ENCODE measurements around the gene EYA4.
"Not testable (repeated sequence)": the region's sequence is repeated elsewhere in the genome, so short reads cannot be mapped to it uniquely, and the experiment has no call there.

EYA4 gene

DNA sequence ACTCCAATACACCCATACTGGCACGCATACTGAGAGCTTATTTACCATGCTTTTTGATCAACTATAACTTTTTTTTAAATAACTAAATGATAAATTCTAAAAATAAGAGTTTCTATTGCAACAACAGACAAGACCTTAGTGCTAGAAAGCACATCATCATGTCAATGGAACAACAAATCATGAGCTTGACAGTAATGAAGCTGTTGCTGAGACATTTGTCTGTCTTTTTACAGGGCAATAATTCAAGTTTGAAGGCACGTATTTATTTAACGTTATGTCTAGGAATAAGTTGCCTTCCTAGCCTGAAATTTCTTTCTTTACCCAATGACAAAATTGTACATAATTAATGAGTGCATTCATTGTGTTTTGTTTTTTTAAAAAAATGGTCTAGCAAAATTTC is 299.2 kb downstream of the EYA4 start:
- no peak for DNase-seq

DNA sequence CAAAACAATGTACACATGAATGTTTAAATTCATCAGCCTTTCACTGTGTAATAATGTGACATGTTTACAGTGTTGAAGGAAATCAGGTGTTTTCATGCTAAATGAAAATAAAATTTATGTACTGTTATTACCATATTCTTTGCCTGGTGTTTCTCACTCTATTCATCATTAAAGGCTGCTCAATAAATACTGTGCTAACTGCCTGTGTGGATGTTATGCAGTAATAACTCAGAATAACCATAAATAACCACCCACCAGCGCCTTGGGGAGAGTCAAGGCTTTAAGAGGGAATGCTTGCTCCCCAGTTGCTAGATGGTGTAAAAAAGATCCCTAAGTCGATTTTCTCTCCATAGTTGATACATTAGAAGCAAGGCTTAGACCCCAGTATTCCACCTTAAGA is 299.9 kb downstream of the EYA4 start:
- DNase-seq: no peak

DNA sequence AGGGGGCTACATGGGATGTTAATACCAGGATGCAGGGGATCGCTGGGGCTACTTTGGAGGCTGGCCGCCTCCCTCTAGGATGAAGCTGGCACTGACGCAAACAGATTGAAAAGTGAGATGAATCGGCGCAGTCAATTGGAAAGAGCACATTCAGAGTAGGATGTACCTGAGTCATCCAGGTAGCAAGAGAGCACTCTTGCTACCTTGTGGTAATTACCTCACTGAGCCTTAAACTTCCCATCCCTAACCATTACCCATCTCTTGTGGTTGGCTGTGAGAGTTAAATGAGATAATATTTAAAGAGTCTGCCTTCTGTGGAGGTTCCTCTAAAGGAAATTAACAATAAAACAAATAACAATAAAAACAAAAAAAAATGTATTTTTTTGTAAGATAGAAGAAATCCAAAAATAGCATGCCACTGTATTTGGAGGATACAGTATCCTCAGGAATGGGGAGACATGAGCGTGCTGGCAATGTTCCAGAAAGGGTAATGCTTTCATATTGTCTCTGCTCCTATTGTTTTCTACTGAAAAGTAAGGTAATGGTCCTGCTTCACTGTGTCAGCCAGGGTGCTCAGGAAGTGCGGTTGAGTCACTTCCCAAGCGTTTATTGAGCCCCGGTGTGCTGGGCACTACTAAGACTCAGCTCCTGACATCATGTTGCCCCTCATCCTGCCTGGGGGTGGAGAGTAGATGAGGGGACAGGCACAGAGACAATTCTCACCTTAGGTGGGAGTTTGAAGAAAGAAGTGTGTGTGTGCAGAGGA is 301.1 kb downstream of the EYA4 start:
- DNase-seq: no peak

DNA sequence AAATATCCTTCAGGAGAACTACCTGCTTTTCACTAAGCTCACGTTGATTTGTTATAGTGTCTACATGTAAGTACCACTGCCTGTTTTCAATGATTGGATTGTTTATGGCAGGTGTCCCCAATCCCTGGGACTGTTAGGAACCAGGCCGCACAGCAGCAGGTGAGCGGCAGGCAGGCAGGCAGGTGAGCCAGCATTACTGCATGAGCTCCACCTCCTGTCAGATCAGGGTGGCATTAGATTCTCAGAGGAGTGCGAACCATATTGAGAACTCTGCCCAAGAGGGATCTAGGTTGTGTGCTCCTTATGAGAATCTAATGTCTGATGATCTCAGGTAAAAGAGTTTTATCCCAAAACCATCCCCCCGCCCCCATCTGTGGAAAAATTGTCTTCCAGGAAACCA is 303.3 kb downstream of the EYA4 start:
- DNase-seq: no peak

DNA sequence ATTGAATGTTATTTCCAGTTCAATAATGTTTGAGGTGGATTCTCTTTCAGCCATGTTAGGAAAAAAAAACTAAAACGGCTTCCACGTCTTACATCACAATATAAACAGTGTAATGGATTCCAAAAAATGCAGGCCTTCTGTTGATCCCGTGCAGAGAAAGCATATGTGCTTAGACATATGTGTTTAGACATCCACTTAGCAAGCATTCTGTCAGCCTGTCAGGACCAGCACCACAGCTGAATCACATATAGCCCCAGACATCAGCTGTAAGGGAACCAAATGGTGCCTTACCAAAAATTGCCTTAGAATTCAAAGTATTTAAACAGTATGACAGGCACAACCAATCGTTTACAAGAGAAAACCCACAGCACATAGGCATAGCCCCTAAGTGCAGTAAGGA is 304.9 kb downstream of the EYA4 start:
- DNase-seq: no peak

DNA sequence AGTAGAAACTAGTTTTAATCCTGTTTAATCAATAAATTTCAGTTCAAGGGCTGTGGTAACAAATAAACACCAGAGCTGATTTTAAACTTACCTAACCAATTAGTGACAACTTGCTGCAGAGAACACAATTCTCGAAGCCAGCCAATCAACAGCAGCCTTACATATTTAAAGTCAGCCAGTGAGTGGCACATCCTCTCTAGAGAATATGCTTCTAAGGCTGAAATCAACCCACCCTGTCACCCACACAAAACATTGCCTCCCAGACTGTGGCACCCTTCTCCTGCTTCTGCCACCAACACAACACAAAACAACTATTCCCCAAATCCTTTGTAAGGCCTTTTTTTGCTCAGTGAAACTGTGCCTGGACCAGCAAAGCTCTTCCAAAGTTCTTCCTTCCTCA is 306.0 kb downstream of the EYA4 start:
- no peak for DNase-seq

DNA sequence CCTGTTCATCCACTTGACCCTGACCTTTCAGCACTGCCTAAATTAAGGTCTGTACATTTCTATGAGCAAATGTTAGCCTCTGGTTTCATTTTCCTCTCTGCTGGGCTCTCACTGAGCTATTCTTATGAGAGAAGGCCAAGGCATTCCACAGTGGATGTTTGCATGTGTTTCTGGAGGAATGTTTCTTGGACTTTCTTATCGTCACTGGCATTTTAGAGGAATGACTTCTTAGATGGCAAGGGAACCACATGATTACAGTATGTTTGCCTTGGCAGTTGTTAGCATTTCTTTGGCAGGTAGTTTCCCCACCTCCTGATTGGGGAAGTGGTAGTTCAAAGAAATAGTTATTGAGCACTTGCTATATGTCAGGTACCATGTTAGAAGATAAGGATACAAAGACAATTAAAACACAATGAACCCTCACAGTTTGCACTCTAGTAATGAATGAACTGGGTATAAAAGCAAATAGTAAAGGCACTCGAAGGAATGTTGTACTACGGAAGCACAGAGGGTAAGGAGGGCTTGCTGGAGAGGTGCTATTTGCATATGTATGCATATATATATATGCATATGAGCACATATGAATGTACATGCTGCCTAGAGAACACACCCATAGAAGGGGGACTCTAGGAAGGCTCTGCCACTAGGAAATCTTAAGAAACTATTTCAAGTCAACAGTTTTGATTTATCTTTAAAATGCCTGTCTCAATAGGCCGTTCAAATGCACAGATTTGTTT is 307.4 kb downstream of the EYA4 start:
- no peak for DNase-seq

DNA sequence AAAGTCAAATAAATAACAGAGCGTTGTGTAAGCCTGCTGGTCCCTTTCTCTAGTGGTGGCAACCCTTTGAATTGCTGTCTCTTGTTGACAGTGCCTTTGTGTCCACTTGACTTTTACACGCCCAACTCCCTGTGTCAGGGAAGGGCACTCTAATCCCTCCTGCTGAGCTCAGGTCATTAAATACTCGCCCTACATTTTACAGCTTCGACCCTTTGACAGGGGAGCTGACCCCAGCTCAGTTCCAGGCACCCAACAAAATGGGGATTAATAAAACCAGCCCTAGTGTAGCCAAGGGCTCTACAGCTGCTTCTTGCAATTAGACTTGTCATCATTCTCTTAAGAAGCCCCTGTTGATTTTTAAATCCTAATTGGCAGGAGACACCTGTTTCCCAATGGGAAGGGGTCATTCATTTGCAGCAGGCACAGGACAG is 308.2 kb downstream of the EYA4 start:
- no peak for DNase-seq

DNA sequence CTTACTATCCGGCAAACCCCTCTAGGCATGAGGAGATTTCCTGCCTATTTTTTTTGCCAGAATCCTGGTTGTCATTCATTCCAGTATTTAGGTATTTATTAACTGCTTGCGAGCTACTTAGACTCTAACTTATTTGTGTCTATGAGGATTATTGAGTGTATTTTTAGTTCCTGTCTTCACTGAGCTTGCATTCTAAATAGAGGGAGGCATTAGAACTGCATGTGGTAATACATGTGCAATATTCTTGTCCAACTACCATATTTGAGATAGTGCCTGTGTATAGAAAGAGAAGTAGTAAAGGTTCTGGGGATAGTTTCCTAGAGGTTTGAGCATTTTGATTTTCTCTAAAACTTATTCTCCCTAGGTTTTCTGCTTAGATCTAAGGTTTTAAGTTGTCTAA is 308.9 kb downstream of the EYA4 start:
- no peak for DNase-seq

DNA sequence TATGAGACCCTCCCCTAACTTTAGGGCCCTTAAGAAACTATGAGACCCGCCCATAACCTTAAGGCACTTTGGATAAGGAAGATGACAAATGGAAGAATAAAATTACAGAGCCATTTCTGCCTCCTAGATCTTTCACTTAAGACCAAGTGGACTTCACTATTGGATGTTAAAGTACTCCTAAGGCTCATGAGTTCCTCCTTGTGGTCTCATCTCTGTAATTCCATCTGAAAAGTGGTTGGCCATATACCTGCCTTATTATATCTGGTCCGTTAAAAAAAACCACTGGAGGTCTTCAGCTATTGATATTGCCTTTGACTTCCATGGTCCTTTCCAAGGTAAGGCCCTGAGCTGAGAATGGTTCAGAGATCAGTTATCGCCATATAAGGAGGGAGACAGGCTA is 310.3 kb downstream of the EYA4 start:
- DNase-seq: no peak

DNA sequence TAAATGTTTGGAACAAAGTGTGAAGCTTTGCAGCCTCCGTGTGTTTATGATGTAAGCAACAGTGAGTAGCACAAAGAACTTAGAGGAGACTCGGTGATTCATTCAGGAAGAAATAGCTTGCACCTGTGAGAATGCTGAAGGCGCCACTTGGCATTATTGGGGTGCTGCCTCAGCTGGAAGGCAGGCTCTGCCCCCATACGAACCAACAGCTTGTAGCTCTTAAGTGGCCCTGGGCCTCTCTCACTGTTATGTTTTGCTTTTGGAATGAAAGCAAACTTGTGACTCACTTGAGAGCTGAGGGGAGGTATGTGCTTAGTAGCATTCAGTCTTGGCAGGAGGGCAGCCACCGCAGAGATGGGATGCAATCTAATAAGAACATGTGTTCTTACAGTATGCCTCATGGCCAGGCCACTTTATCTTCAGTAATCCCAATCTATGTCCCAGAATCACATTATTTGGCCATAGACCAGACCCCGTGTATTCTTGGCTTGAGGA is 310.7 kb downstream of the EYA4 start:
- DNase-seq: no peak

DNA sequence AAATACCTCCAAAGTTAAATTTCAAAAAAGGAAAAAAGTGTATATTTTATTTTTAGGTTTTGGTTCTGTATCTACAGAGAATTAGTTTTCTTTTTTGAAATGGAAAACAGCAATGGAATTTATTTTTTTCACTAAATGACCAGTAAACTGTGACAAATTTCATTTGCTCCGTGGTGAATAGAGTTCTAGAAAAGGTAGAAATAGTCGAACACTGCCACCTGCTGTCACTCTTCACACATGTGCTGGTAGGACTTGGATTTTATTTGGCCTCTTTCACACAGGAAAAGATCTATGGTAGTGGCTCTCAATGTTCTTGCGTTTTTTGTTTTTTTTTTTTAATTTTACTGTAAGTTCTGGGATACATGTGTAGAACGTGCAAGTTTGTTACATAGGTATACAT is 312.5 kb downstream of the EYA4 start:
- no peak for DNase-seq

DNA sequence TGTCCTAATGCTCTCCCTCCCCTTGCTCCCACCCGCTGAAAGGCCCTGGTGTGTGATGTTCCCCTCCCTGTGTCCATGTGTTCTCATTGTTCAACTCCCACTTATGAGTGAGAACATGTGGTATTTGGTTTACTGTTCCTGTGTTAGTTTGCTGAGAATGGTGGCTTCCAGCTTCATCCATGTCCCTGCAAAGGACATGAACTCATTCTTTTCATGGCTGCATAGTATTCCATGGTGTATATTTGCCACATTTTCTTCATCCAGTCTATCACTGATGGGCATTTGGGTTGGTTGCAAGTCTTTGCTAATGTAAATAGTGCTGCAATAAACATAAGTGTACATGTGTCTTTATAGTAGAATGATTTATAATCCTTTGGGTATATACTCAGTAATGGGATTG is 313.0 kb downstream of the EYA4 start:
- DNase-seq: not testable (repeated sequence)

DNA sequence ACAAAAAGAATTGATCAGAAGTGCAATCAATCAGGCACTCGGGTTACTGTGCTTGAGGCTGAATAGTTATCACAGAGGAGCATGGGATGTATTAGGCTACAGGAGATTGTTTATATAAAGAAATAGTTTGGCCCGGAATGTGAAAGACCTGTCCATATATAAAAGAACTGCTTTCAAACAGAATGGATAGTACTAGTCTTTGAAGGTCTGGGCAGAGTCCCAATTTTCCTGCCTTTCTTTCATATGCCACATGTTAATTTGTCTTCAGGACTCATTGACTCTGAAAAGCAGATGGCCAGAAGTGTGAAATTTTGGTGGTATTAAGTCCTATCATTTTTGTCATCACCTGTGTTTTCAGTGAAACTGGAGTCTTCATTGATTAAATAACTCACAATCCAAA is 314.5 kb downstream of the EYA4 start:
- no peak for DNase-seq

DNA sequence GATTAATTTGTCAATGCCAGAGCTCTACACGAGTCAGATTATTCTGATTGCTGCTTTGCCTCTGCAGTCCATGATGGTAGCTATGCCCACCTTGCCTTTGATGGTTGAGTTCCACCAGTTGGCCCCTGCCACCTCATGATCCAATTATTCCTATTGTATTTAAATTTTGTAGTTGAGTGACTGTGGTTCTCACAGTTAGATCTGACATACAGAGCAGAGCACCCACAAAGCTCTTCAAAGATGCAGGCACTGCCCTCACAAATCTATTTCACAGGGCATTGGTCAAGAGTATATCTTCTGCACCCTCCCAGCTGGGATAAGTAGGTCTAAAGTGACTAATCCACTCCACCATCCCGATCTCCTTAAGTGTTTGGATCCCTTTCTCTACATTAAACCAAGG is 318.8 kb downstream of the EYA4 start:
- no peak for DNase-seq

DNA sequence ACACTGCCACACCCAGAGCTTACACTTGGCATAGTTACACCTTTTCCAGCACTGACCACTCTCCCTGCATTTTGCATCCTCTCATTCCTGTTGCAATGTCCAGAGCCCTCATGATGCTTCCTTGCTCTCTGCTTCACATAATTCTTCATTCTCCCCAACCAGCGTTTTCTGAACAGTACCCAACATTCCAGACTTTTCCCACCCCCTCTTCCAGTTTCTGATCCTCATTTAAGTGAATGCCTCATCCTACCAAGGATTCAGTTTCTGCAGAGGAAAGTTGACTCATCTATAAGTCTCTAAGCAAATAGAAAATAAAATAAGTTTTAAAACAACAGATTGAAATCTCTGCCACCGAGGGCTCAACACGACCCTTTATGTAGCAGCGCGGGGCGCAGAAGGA is 326.5 kb downstream of the EYA4 start:
- DNase-seq: no peak

DNA sequence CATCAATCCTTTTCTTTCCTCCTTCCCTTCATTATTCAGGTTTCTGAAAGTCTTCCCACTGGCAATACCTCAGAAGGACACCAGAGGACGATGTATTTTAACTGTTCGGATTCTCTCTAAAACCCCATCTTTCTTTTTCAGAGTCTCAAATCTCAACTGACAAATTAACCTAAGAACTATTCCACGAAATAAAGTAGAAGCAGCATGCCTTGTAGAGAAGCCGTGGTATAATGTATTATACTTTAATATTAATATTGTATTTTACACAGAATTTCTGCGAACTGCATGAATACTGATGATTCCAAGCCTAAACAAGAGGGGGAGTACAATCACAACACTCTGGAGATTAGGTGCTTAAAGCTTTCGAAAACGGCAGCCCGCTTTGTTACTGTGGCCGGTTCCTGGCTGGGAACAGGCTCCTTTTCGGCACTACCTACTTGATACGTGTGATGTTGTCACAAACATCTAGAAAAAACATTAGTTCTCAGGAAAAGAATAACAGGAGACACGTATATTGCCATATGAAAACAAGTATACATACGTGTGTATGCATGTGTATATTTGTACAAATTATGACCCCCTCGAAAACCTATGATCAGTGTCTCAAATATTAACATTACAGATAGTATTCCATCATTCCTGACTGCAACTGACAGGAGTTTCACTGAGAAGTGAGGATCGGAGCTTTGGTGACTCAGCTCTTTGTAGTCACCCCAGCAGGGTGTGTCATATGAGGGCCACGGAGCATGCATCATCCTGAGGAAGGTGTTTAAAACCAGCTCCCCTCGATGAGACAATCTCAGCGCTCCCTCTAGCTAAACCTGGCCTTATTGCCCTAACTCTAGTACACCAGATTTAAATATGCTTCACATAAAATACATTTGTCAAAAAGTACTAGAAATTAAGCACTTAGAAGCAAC is 328.1 kb downstream of the EYA4 start:
- DNase-seq: no peak

DNA sequence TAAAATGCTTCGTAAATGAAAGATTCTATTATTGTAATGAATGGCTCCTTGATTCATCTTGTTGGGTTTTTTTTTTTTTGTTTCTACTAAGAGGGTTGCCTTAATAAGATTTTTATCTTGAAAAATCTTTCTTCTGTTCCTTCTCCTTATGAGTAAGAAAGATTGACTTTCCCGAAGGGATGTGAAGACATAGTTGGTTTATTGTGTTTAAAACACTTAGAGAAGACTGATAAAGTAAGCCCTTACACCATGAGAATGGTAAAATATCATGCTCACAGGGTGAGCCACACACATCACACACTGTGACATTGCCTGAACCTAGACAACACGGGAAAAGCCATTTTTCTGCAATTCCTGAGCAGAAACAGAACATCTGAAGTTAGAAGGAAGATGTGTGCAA is 330.5 kb downstream of the EYA4 start:
- no peak for DNase-seq

DNA sequence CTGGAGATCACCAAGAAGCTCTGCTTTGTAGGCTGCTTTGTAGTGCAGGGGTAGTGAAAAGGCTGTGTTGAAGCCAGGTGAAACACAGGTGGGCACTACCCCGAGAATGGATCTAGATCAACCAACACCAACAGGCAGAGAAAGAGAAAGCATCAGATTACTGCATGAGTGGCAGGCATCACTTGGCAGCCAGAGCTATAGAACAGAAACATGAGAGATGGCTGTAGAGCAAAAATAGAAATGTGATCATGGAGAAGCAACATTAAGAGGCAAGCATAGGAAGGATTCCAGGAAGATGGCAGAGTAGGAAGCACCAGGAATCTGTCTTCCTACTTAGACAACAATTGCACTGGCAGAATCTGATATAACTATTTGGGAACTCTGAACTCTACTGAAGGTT is 336.7 kb downstream of the EYA4 start:
- DNase-seq: no peak
